Measurements from ENCODE around the gene ADORA2A. TPM values are rescaled to one million over a fixed set of nuclear protein-coding genes. Genes with fewer than 3 reads are reported as not detected.

ADORA2A gene
- total and polyA plus RNA-seq, 9 donors, result 8.1 to 15.5 (median 11.3) TPM

- WGBS (ENCODE audit: insufficient coverage), result 2% methylated on average over 105 of the region's 105 CpGs
- Histone ChIP-seq H3K4me1 (ENCODE audit: control insufficient read depth, insufficient read depth, low read length) (peaks cover 53% of the 10 kb centered on the region), H3K9me3 (replicated peaks; ENCODE audit: control insufficient read depth, low read depth, low read length) (no peaks in the 10 kb centered on the region), H3K27me3 (ENCODE audit: control insufficient read depth, insufficient read depth, low read length) (peaks cover 33% of the 10 kb centered on the region), H3K36me3 (ENCODE audit: control insufficient read depth, insufficient read depth, low read length) (no peaks in the 10 kb centered on the region), H3K27ac (ENCODE audit: low read length) (no peak overlapping the region), H3K4me3 (ENCODE audit: low read length) (peak overlapping the region; percentile 50)
- no peak for DNase-seq
Measured at GRCh38 chr22:24424001-24424900, 3.1 kb upstream of the ADORA2A start.

DNA sequence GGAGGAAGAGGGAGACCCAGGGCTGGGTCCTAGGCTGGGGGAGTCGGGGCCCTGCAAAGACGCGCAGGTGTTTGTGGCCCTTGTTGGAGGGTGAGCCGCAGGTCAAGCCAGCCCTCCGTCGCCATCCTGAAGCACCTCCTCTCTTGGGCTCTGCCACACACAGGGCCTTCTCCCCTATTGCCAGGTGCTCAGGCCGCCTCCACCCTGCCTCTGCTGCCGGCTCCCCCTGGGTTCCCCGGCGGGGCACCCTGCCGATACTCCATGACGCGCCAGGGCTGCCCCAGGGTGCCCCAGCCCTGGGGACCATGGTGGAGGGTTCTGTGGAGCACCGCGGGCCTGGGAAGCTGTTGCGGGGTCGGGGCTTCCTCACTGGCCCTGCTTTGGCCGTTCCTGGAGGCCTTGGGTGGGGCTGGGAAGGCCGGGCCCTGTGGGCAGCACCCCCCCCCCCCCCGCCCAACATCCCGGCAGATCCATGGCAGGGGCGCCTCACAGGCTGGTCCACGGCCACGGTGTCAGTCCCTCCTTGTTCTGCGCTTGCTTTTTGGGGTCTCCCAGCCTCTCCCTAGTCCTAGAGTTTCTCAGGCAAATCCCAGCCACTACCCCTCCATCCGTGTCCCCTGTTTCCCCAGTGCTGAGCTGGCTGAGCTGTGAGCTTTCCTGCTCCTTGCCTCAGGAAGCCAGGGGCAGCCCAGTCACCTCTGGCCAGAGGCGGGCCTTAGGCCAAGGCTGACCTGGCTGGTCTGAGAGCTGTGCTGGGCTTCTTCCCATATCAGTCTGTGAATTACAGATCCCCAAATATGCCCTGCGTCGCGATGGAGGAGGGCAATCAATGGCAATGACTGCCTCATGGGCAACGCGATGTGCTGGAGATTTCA is 2.3 kb upstream of the ADORA2A start:
- WGBS (ENCODE audit: insufficient coverage), result 71% methylated on average over 22 of the region's 32 CpGs
- Histone ChIP-seq H3K4me1 (ENCODE audit: control insufficient read depth, insufficient read depth, low read length) (peaks cover 55% of the 10 kb centered on the region), H3K36me3 (ENCODE audit: control insufficient read depth, insufficient read depth, low read length) (no peaks in the 10 kb centered on the region), H3K27me3 (ENCODE audit: control insufficient read depth, insufficient read depth, low read length) (peaks cover 33% of the 10 kb centered on the region), H3K9me3 (replicated peaks; ENCODE audit: control insufficient read depth, low read depth, low read length) (no peaks in the 10 kb centered on the region), H3K27ac (ENCODE audit: low read length) (no peak overlapping the region), H3K4me3 (ENCODE audit: low read length) (peak overlapping the region; percentile 50)
- no peak for DNase-seq

- Histone ChIP-seq H3K9me3 (replicated peaks; ENCODE audit: control insufficient read depth, low read depth, low read length) (no peaks in the 10 kb centered on the region), H3K4me3 (ENCODE audit: low read length) (no peak overlapping the region), H3K27ac (ENCODE audit: low read length) (no peak overlapping the region), H3K4me1 (ENCODE audit: control insufficient read depth, insufficient read depth, low read length) (peaks cover 59% of the 10 kb centered on the region), H3K27me3 (ENCODE audit: control insufficient read depth, insufficient read depth, low read length) (peaks cover 33% of the 10 kb centered on the region), H3K36me3 (ENCODE audit: control insufficient read depth, insufficient read depth, low read length) (no peaks in the 10 kb centered on the region)
- WGBS (ENCODE audit: insufficient coverage), result 50% methylated on average over 2 of the region's 4 CpGs
- DNase-seq, result no peak
Measured at GRCh38 chr22:24426436-24426835, 963 bp upstream of the ADORA2A start.

DNA sequence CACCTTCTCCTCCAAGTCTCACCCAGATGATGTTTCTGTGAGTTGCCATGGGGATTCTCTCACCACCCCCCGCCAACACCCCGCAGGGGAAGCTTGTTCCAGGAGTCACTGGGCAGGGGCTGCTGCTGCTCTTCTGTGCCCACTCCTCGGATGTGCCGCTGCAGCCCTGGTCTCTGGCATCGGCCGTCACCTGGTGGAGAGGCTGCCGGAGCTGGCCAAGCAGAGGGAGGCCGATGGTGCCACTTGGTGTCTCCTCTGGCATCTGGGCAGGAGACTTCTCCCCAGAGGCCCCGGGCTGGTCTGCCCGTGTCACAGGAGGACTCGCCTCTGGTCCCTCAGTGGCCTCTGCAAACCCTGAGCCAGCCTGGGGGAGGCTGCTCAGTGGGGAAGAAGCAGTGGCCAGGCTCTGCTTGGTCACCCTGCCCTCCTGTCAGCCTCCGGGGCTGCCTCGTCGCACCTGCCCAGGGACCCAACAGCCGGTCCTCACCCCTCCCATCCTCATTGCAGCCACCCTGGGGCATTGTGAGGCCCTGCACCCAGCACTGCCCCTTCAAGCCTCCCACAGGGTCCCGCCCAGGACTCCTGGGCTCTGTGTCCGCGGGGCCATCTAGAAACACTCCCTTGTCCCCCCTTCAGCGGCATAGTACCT is 424 bp upstream of the ADORA2A start:
- no peak for DNase-seq
- 86% methylated on average over 19 of the region's 19 CpGs for WGBS (ENCODE audit: insufficient coverage)
- Histone ChIP-seq H3K36me3 (ENCODE audit: control insufficient read depth, insufficient read depth, low read length) (no peaks in the 10 kb centered on the region), H3K27me3 (ENCODE audit: control insufficient read depth, insufficient read depth, low read length) (peaks cover 31% of the 10 kb centered on the region), H3K4me3 (ENCODE audit: low read length) (no peak overlapping the region), H3K4me1 (ENCODE audit: control insufficient read depth, insufficient read depth, low read length) (peaks cover 59% of the 10 kb centered on the region), H3K27ac (ENCODE audit: low read length) (no peak overlapping the region), H3K9me3 (replicated peaks; ENCODE audit: control insufficient read depth, low read depth, low read length) (no peaks in the 10 kb centered on the region)

GRCh38 chr22:24428751-24429410 is 1.5 kb downstream of the ADORA2A start:
- Histone ChIP-seq H3K9me3 (replicated peaks; ENCODE audit: control insufficient read depth, low read depth, low read length) (no peaks in the 10 kb centered on the region), H3K27me3 (ENCODE audit: control insufficient read depth, insufficient read depth, low read length) (peaks cover 31% of the 10 kb centered on the region), H3K4me1 (ENCODE audit: control insufficient read depth, insufficient read depth, low read length) (peaks cover 73% of the 10 kb centered on the region), H3K4me3 (ENCODE audit: low read length) (no peak overlapping the region), H3K27ac (ENCODE audit: low read length) (peak overlapping the region; percentile 94), H3K36me3 (ENCODE audit: control insufficient read depth, insufficient read depth, low read length) (peaks cover 3% of the 10 kb centered on the region)
- WGBS (ENCODE audit: insufficient coverage), result 47% methylated on average over 7 of the region's 11 CpGs
- DNase-seq, result no peak

GRCh38 chr22:24429411-24430365 is 2.3 kb downstream of the ADORA2A start:
- DNase-seq, result peak; percentile 78
- peaks cover 74% of the 10 kb centered on the region for H3K4me1 ChIP-seq (ENCODE audit: control insufficient read depth, insufficient read depth, low read length)
- whole genome bisulfite sequencing (ENCODE audit: insufficient coverage), result 77% methylated on average over 16 of the region's 22 CpGs
- no peak overlapping the region for H3K4me3 ChIP-seq (ENCODE audit: low read length)
- peak overlapping the region; percentile 94 for H3K27ac ChIP-seq (ENCODE audit: low read length)
- no peaks in the 10 kb centered on the region for H3K9me3 ChIP-seq (replicated peaks; ENCODE audit: control insufficient read depth, low read depth, low read length)
- H3K36me3 ChIP-seq (ENCODE audit: control insufficient read depth, insufficient read depth, low read length), result peaks cover 3% of the 10 kb centered on the region
- peaks cover 23% of the 10 kb centered on the region for H3K27me3 ChIP-seq (ENCODE audit: control insufficient read depth, insufficient read depth, low read length)

GRCh38 chr22:24430431-24431308 is 3.3 kb downstream of the ADORA2A start:
- Histone ChIP-seq H3K36me3 (ENCODE audit: control insufficient read depth, insufficient read depth, low read length) (peaks cover 3% of the 10 kb centered on the region), H3K9me3 (replicated peaks; ENCODE audit: control insufficient read depth, low read depth, low read length) (no peaks in the 10 kb centered on the region), H3K4me1 (ENCODE audit: control insufficient read depth, insufficient read depth, low read length) (peaks cover 80% of the 10 kb centered on the region), H3K27ac (ENCODE audit: low read length) (peak overlapping the region; percentile 94), H3K4me3 (ENCODE audit: low read length) (no peak overlapping the region), H3K27me3 (ENCODE audit: control insufficient read depth, insufficient read depth, low read length) (peaks cover 13% of the 10 kb centered on the region)
- peak; percentile 72 for DNase-seq
- 81% methylated on average over 12 of the region's 14 CpGs for WGBS (ENCODE audit: insufficient coverage)

DNA sequence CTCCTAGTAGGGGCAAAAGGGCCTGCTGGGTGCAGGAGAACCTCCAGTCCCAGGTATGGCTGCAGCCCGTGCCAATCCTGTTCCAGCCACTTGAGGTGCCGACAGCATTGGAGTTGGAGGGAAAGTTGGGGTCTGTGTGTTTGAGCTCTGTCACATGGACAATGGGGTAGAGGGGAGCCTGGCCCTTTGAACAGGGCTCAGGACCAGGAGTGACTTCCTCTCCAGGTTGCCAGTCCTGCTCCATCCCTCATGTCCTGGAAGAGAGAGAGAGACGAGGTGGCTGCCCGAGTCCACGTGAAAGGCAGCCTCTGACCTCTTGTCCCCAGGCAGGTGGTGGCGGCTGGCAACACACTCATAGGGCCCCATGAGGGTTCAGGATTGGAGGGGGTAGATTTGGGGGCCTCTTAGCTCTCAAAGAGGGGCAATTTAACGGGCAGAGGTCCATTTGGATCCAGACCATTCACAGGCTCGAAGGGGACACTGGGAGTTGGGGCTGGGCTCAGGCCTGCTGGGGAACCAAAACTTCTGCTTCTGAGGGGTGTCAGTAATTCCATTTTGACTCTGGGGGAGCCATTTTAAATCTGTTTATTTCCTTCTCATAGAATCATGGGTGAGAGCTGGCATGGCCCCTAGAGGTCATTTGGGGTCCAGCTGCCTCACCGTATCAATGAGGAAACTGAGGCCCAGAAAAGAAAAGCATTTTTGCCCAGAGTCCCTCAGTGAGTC is 4.1 kb downstream of the ADORA2A start:
- Histone ChIP-seq H3K4me1 (ENCODE audit: control insufficient read depth, insufficient read depth, low read length) (peaks cover 88% of the 10 kb centered on the region), H3K4me3 (ENCODE audit: low read length) (no peak overlapping the region), H3K27ac (ENCODE audit: low read length) (peak overlapping the region; percentile 94), H3K9me3 (replicated peaks; ENCODE audit: control insufficient read depth, low read depth, low read length) (no peaks in the 10 kb centered on the region), H3K36me3 (ENCODE audit: control insufficient read depth, insufficient read depth, low read length) (peaks cover 3% of the 10 kb centered on the region), H3K27me3 (ENCODE audit: control insufficient read depth, insufficient read depth, low read length) (peaks cover 7% of the 10 kb centered on the region)
- no peak for DNase-seq
- 63% methylated on average over 3 of the region's 9 CpGs for WGBS (ENCODE audit: insufficient coverage)

Measured in muscle of leg (tissue), 11 donors.